Uterus (tissue), 4 donors: ENCODE measurements around the gene SKIDA1. TPM values are rescaled to one million over a fixed set of nuclear protein-coding genes. Genes with fewer than 3 reads are reported as not detected.
A peak's percentile ranks its signal among the peaks of the same experiment; 100 is the strongest.

Experiments
- DNase-seq, 2 donors: peaks; one replicate each; pipeline ENCODE4 v3.0.0-alpha.2; 2019 to 2020
- H3K27ac ChIP-seq, 2 donors: fragments of 200-600 bp; sonication (generic); 1 replicate in 1 of 2; 2 replicates in 1 of 2; pipeline ENCODE4 v1.5.1; 2016 to 2018
- H3K27me3 ChIP-seq, 2 donors: fragments of 200-600 bp; sonication (generic); one replicate each; pipeline ENCODE4 v1.5.1; 2018 to 2019; ENCODE audit warnings: control low read depth in 1 of 2
- H3K36me3 ChIP-seq, 2 donors: fragments of 200-600 bp; sonication (generic); one replicate each; pipeline ENCODE4 v1.5.1; 2019; ENCODE audit warnings: control low read depth in 1 of 2
- H3K4me1 ChIP-seq, 2 donors: fragments of 200-600 bp; sonication (generic); one replicate each; pipeline ENCODE4 v1.5.1; 2018 to 2019; ENCODE audit warnings: control low read depth in 1 of 2
- H3K4me3 ChIP-seq, 2 donors: fragments of 200-600 bp; sonication (generic); 1 replicate in 1 of 2; 2 replicates in 1 of 2; pipeline ENCODE4 v1.5.1; 2018 to 2019; ENCODE audit warnings: mild to moderate bottlenecking in 1 of 2
- H3K9me3 ChIP-seq, 2 donors: fragments of 200-600 bp; sonication (generic); one replicate each; pipeline ENCODE4 v1.5.1; 2019; ENCODE audit warnings: control low read depth in 1 of 2
- CTCF ChIP-seq, 4 experiments: fragments of 200-600 bp in 2 of 4; fragments of 450-650 bp in 2 of 4; sonication (generic) in 2 of 4; IDR thresholded peaks; one replicate each; pipeline ENCODE4 v1.5.1; 2016 to 2019; ENCODE audit warnings: antibody characterized with exemption in 4 of 4, mild to moderate bottlenecking in 2 of 4, moderate library complexity in 1 of 4
- POLR2A ChIP-seq, 2 donors: fragments of 450-650 bp; IDR thresholded peaks; one replicate each; pipeline ENCODE4 v1.6.1; 2016; ENCODE audit warnings: antibody characterized with exemption in 2 of 2, mild to moderate bottlenecking in 1 of 2, moderate library complexity in 1 of 2
- intact Hi-C: fragments of 100-400 bp; cut with DNase I; formaldehyde crosslinking; loops from one replicate; pipeline ENCODE4 v1.15.1; 2023; ENCODE audit warnings: low total_unique reads
- total RNA-seq, 4 donors: library from RNA; depleted of rRNA in 3 of 4; stranded (reverse); fragments of >200 nt in 3 of 4; gene quantifications; one replicate each; pipeline versions ENCODE4 v1.1.0 to v1.2.4, GENCODE V29; 2014 to 2023
- donor health status: DM: yes; HTN: yes; CAD: no.

Gene SKIDA1
- total RNA-seq, 4 donors from 2014 or later = 0.26 to 4.9 (median 1.6) TPM; not detected in 1

GRCh38 chr10:21524526-21525366, 736 bp downstream of the SKIDA1 start:
- H3K4me3 ChIP-seq = peak overlapping the region; percentile 70 to 75

GRCh38 chr10:21524131-21524525, 1.4 kb downstream of the SKIDA1 start:
- H3K9me3 ChIP-seq = no peaks in the 10 kb centered on the region
- no peaks in the 10 kb centered on the region for H3K36me3 ChIP-seq
- H3K27ac ChIP-seq = peak overlapping the region; percentile 99 to 100
- no peaks in the 10 kb centered on the region for H3K4me1 ChIP-seq
- intact Hi-C loops = loop anchor here (10.0 kb wide), 1 partner anchor 731 kb away; no protein-coding TSS in a partner anchor
- H3K27me3 ChIP-seq = no peaks in the 10 kb centered on the region
- TF ChIP-seq POLR2A (IDR thresholded peaks at IDR 0.05) (no peak), CTCF (IDR thresholded peaks at IDR 0.05) (no peak)
- DNase-seq = no peak
- H3K4me3 ChIP-seq = peak overlapping the region in 1 of 2 donors; percentile 75

More at GRCh38 chr10:21524526-21525366, 736 bp downstream of the SKIDA1 start:
- Histone ChIP-seq H3K36me3 (no peaks in the 10 kb centered on the region), H3K4me1 (no peaks in the 10 kb centered on the region), H3K9me3 (no peaks in the 10 kb centered on the region), H3K27me3 (no peaks in the 10 kb centered on the region), H3K27ac (peak overlapping the region; percentile 99 to 100)
- TF ChIP-seq POLR2A (IDR thresholded peaks at IDR 0.05) = no peak
- TF ChIP-seq CTCF (IDR thresholded peaks at IDR 0.05) = no peak
- intact Hi-C loops = loop anchor here (10.0 kb wide), 1 partner anchor 730 kb away; no protein-coding TSS in a partner anchor
- DNase-seq = no peak

- no peak overlapping the region for H3K4me3 ChIP-seq
- H3K4me1 ChIP-seq = no peaks in the 10 kb centered on the region
- no peaks in the 10 kb centered on the region for H3K36me3 ChIP-seq
- no peak for DNase-seq
- peak overlapping the region in 1 of 2 donors; percentile 99 for H3K27ac ChIP-seq
- intact Hi-C loops = loop anchor here (10.0 kb wide), 1 partner anchor 731 kb away; no protein-coding TSS in a partner anchor
- H3K27me3 ChIP-seq = no peaks in the 10 kb centered on the region
- no peaks in the 10 kb centered on the region for H3K9me3 ChIP-seq
- TF ChIP-seq CTCF (IDR thresholded peaks at IDR 0.05) (no peak), POLR2A (IDR thresholded peaks at IDR 0.05) (no peak)
These were observed 1.9 kb downstream of the SKIDA1 start for GRCh38 chr10:21523557-21524008.

GRCh38 chr10:21522631-21523406, 2.7 kb downstream of the SKIDA1 start:
- Histone ChIP-seq H3K36me3 (no peaks in the 10 kb centered on the region), H3K27me3 (no peaks in the 10 kb centered on the region), H3K4me1 (no peaks in the 10 kb centered on the region), H3K9me3 (no peaks in the 10 kb centered on the region), H3K27ac (no peak overlapping the region), H3K4me3 (no peak overlapping the region)
- DNase-seq = no peak
- intact Hi-C loops = loop anchor here (10.0 kb wide), 1 partner anchor 732 kb away; no protein-coding TSS in a partner anchor
- TF ChIP-seq POLR2A (IDR thresholded peaks at IDR 0.05) (no peak), CTCF (IDR thresholded peaks at IDR 0.05) (no peak)
